PC-3 (cell line): ENCODE data around the gene PCDHB16.
"Not testable (repeated sequence)": the region's sequence is repeated elsewhere in the genome, so short reads cannot be mapped to it uniquely, and the experiment has no call there.

Source experiments
- CTCF ChIP-seq: fragments of 300-600 bp; sonication (generic); conservative IDR thresholded peaks from 2 replicates; pipeline ENCODE4 v1.5.1; 2017; ENCODE audit warnings: antibody characterized with exemption, low read depth, mild to moderate bottlenecking, low read length
- EZH2 ChIP-seq: fragments of 300-600 bp; sonication (generic); IDR thresholded peaks from one replicate; pipeline ENCODE4 v1.6.1; 2017; ENCODE audit warnings: antibody characterized with exemption, mild to moderate bottlenecking, low read length; ENCODE audit not compliant: unreplicated experiment

DNA sequence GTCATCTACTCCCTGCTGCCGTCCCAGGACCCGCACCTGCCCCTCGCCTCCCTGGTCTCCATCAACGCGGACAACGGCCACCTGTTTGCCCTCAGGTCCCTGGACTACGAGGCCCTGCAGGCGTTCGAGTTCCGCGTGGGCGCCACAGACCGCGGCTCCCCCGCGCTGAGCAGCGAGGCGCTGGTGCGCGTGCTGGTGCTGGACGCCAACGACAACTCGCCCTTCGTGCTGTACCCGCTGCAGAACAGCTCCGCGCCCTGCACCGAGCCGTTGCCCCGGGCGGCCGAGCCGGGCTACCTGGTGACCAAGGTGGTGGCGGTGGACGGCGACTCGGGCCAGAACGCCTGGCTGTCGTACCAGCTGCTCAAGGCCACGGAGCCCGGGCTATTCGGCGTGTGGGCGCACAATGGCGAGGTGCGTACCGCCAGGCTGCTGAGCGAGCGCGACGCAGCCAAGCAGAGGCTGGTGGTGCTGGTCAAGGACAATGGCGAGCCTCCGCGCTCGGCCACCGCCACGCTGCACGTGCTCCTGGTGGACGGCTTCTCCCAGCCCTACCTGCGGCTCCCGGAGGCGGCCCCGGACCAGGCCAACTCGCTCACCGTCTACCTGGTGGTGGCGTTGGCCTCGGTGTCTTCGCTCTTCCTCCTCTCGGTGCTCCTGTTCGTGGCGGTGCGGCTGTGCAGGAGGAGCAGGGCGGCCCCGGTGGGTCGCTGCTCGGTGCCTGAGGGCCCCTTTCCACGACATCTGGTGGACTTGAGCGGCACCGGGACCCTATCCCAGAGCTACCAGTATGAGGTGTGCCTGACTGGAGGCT is 7.7 kb upstream of the PCDHB16 start:
- not testable (repeated sequence) for TF ChIP-seq CTCF, EZH2
